Fibroblast of lung (primary cell): Measurements from ENCODE around the gene ZC3HAV1L. TPM values are rescaled to one million over a fixed set of nuclear protein-coding genes. Genes with fewer than 3 reads are reported as not detected.

Source experiments
- DNase-seq, 2 donors: peaks; one replicate each; pipeline versions ENCODE4 v3.0.0 to v3.0.0-alpha.2; 2010; ENCODE audit warnings: low read depth in 2 of 2
- H2AFZ ChIP-seq: 2 replicates; pipeline ENCODE4 v1.5.1; 2012; ENCODE audit warnings: low read length, control low read depth, inconsistent platforms
- H3K27ac ChIP-seq: 2 replicates; pipeline ENCODE4 v1.5.1; 2011; ENCODE audit warnings: low read length, control low read depth; ENCODE audit not compliant: insufficient read depth
- H3K27me3 ChIP-seq: 2 replicates; pipeline ENCODE4 v1.5.1; 2011; ENCODE audit warnings: mild to moderate bottlenecking, low read length; ENCODE audit not compliant: control insufficient read depth, insufficient read depth
- H3K36me3 ChIP-seq: 2 replicates; pipeline ENCODE4 v1.5.1; 2011; ENCODE audit warnings: low read length; ENCODE audit not compliant: control insufficient read depth, insufficient read depth
- H3K4me1 ChIP-seq: 2 replicates; pipeline ENCODE4 v1.5.1; 2011; ENCODE audit warnings: low read length; ENCODE audit not compliant: control insufficient read depth, insufficient read depth; ENCODE audit errors: extremely low read depth
- H3K4me2 ChIP-seq: 2 replicates; pipeline ENCODE4 v1.5.1; 2011; ENCODE audit warnings: low read length, control low read depth; ENCODE audit not compliant: insufficient read depth; ENCODE audit errors: extremely low read depth
- H3K4me3 ChIP-seq, 4 experiments: fragments of 200-600 bp in 1 of 4; sonication (generic) in 1 of 4; replicated peaks in 1 of 4; 2 replicates each; pipeline ENCODE4 v1.5.1; 2011 to 2016; ENCODE audit warnings: low read length in 4 of 4, low read depth in 3 of 4, mild to moderate bottlenecking in 3 of 4, control low read depth in 2 of 4, inconsistent platforms in 1 of 4, mixed read lengths in 1 of 4; ENCODE audit not compliant: insufficient read depth in 1 of 4; ENCODE audit errors: control extremely low read depth in 1 of 4
- H3K79me2 ChIP-seq: 2 replicates; pipeline ENCODE4 v1.5.1; 2012; ENCODE audit warnings: mild to moderate bottlenecking, low read length, inconsistent platforms; ENCODE audit not compliant: control insufficient read depth, insufficient read depth
- H3K9ac ChIP-seq: 2 replicates; pipeline ENCODE4 v1.5.1; 2011; ENCODE audit warnings: mild to moderate bottlenecking, low read length, control low read depth; ENCODE audit not compliant: insufficient read depth
- H3K9me3 ChIP-seq: 2 replicates; pipeline ENCODE4 v1.5.1; 2012; ENCODE audit warnings: low read depth, low read length; ENCODE audit not compliant: control insufficient read depth, insufficient read depth
- H4K20me1 ChIP-seq: 2 replicates; pipeline ENCODE4 v1.5.1; 2011; ENCODE audit warnings: low read length; ENCODE audit not compliant: control insufficient read depth, insufficient read depth; ENCODE audit errors: extremely low read depth
- EZH2 ChIP-seq: IDR thresholded peaks from 2 replicates; pipeline ENCODE4 v1.5.1; 2012; ENCODE audit warnings: low read length, control low read depth, mild to moderate bottlenecking; ENCODE audit errors: missing control alignments
- polyA plus RNA-seq, 2 donors: library from polyadenylated mRNA; depleted of rRNA in 1 of 2; stranded (reverse) in 1 of 2; unstranded in 1 of 2; fragments of >200 nt; gene quantifications; 2 replicates each; pipeline ENCODE4 v1.2.1, GENCODE V29; 2011 to 2012; ENCODE audit warnings: missing spikeins in 1 of 2
- total RNA-seq: library from RNA; depleted of rRNA; stranded (reverse); fragments of >200 nt; gene quantifications from 2 replicates; pipeline ENCODE4 v1.2.1, GENCODE V29; 2014
- TF ChIP-seq, protein P1 (sequence below), 2 donors: IDR thresholded peaks in 1 of 2; conservative IDR thresholded peaks in 1 of 2; 1 replicate in 1 of 2; 2 replicates in 1 of 2; pipeline ENCODE4 v1.5.1; 2011 to 2012; ENCODE audit warnings: low read length in 2 of 2, control low read depth in 1 of 2, inconsistent platforms in 1 of 2, low read depth in 1 of 2, mild to moderate bottlenecking in 1 of 2

The ZC3HAV1L gene
- total and polyA plus RNA-seq, 2 donors (not counting 1 experiment from before 2014, with no cell fraction given): 5.3 to 8.9 TPM

DNA sequence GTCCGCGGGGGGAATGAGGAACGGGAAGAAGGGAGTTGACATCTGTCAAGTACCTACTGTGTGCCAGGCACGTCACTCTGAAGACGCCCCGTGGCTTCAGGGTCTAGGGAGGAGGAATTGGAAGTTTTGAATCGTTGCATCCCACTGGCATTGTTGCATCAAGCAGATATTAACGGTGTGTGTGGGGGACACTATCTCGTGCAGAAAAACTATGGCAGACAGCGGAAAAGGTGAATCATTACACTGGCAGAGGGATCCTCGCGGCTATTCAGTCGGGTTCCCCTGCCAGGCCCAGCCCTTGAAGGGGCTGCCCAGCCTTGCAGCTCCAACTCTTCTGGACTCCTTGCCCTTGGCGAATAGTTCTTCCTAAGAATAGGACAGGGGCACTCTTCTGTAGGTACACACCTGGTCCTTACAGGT lies 53.6 kb downstream of the ZC3HAV1L start:
- no peak overlapping the region for H3K9ac ChIP-seq

DNA sequence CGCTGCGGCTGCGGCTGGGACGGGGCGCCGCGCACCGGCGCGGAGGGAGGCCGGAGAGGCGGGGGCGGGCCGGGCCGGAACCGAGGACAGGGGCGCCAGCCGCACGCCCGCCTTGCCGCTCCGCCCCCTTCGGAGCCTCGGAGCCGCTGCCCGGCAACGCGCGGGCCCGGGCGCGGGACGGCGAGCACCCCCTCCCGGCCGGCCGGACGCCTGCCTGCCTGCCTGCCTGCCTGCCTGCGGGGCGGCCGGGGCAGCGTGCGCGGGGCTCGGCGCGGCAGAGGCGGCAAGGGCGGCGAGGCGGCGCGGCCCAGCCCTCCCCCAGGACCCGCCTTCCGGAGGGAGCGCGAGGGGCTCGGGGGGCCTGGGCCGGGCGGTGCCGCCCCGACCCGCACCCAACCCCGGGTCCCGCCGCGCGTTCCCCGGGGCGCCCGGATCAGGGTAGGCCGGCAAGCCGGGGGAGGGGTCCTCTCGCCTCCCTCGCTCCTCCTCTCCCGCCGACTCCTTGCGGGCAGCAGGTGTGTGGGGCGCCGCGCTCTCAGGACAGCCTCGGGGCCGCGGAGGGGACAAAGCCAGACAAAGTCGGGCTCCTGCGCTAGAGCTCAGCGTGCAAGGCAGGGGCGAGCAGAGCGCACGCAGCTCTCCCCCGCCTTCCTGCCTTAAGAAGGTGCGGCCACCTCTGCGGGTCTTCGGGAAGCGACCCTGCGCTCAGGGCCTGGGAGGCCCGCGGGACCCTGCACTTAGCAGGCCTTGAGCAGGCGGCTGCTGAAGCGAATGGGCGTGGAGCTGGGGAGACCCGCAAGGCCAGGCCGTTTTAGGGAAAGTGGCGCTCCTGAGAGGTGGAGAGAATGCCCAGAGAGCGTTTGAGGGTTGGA lies 54.3 kb downstream of the ZC3HAV1L start, which contains the start of gene KIAA1549:
Gene KIAA1549 (minus strand): TSS at position 58 of the 872 bp plus-strand sequence. CDS start 120 bp downstream, outside the sequence.
- peak within 1 kb of the TSS; percentile 92 for H3K4me2 ChIP-seq
- no peaks in the 10 kb centered on the region for H3K9me3 ChIP-seq
- H4K20me1 ChIP-seq: no peaks in the 10 kb centered on the region
- no peaks in the 10 kb centered on the region for H3K36me3 ChIP-seq
- H3K27me3 ChIP-seq: no peaks in the 10 kb centered on the region
- peak within 1 kb of the TSS; percentile 30 to 79 (median 57) for H3K4me3 ChIP-seq
- peak within 1 kb of the TSS; percentile 43 for H2AFZ ChIP-seq
- TF ChIP-seq EZH2: no peak
- TF ChIP-seq, protein P1, sequence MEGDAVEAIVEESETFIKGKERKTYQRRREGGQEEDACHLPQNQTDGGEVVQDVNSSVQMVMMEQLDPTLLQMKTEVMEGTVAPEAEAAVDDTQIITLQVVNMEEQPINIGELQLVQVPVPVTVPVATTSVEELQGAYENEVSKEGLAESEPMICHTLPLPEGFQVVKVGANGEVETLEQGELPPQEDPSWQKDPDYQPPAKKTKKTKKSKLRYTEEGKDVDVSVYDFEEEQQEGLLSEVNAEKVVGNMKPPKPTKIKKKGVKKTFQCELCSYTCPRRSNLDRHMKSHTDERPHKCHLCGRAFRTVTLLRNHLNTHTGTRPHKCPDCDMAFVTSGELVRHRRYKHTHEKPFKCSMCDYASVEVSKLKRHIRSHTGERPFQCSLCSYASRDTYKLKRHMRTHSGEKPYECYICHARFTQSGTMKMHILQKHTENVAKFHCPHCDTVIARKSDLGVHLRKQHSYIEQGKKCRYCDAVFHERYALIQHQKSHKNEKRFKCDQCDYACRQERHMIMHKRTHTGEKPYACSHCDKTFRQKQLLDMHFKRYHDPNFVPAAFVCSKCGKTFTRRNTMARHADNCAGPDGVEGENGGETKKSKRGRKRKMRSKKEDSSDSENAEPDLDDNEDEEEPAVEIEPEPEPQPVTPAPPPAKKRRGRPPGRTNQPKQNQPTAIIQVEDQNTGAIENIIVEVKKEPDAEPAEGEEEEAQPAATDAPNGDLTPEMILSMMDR (conservative IDR thresholded peaks at IDR 0.05 in 1 of 2, IDR thresholded peaks at IDR 0.05 in 1 of 2; ENCODE audit: low read depth in 1 of 2, low read length in 2 of 2): no peak
- DNase-seq: peak; percentile 57 to 68
- H3K27ac ChIP-seq: no peak within 1 kb of the TSS
- H3K79me2 ChIP-seq: no peaks in the 10 kb centered on the region
- H3K4me1 ChIP-seq: peaks cover 3% of the 10 kb centered on the region
- peak within 1 kb of the TSS; percentile 42 for H3K9ac ChIP-seq

More for the DNA sequence above, 53.6 kb downstream of the ZC3HAV1L start:
- no peaks in the 10 kb centered on the region for H4K20me1 ChIP-seq
- peak overlapping the region; percentile 5 for H2AFZ ChIP-seq
- H3K9me3 ChIP-seq: no peaks in the 10 kb centered on the region
- DNase-seq: no peak
- peak overlapping the region; percentile 90 for H3K4me2 ChIP-seq
- peak overlapping the region; percentile 30 to 62 (median 34) for H3K4me3 ChIP-seq
- H3K36me3 ChIP-seq: no peaks in the 10 kb centered on the region
- no peaks in the 10 kb centered on the region for H3K27me3 ChIP-seq
- H3K79me2 ChIP-seq: no peaks in the 10 kb centered on the region
- H3K4me1 ChIP-seq: peaks cover 3% of the 10 kb centered on the region
- H3K27ac ChIP-seq: no peak overlapping the region
- TF ChIP-seq, protein P1 (conservative IDR thresholded peaks at IDR 0.05 in 1 of 2, IDR thresholded peaks at IDR 0.05 in 1 of 2; ENCODE audit: low read depth in 1 of 2, low read length in 2 of 2): no peak
- TF ChIP-seq EZH2: peak; percentile 45

GRCh38 chr7:138980563-138981291 lies 55.1 kb downstream of the ZC3HAV1L start:
- Histone ChIP-seq H3K36me3 (no peaks in the 10 kb centered on the region), H3K27me3 (no peaks in the 10 kb centered on the region), H3K9ac (peak overlapping the region; percentile 42), H3K4me1 (peaks cover 3% of the 10 kb centered on the region), H2AFZ (peak overlapping the region; percentile 43), H3K79me2 (no peaks in the 10 kb centered on the region), H3K4me3 (peak overlapping the region; percentile 25 to 79 (median 52)), H3K9me3 (no peaks in the 10 kb centered on the region), H4K20me1 (no peaks in the 10 kb centered on the region), H3K4me2 (peak overlapping the region; percentile 92), H3K27ac (no peak overlapping the region)
- TF ChIP-seq, protein P1 (conservative IDR thresholded peaks at IDR 0.05 in 1 of 2, IDR thresholded peaks at IDR 0.05 in 1 of 2; ENCODE audit: low read depth in 1 of 2, low read length in 2 of 2): no peak
- TF ChIP-seq EZH2: no peak
- DNase-seq: no peak
